GM23248 (cell line): ENCODE data around the gene LCN6. TPM values are rescaled to one million over a fixed set of nuclear protein-coding genes. Genes with fewer than 3 reads are reported as not detected.
A peak's percentile ranks its signal among the peaks of the same experiment; 100 is the strongest.

Source experiments
- DNase-seq: peaks from one replicate; pipeline ENCODE4 v3.0.0-alpha.2; 2015
- H2AFZ ChIP-seq: fragments of 200-600 bp; sonication (generic); 2 replicates; pipeline ENCODE4 v1.6.1; 2016; ENCODE audit warnings: antibody characterized with exemption
- H3F3A ChIP-seq: fragments of 200-600 bp; sonication (generic); 2 replicates; pipeline ENCODE4 v1.6.1; 2016; ENCODE audit warnings: mild to moderate bottlenecking, antibody characterized with exemption, mixed run types; ENCODE audit not compliant: insufficient read depth
- H3K27ac ChIP-seq: fragments of 200-600 bp; sonication (generic); 2 replicates; pipeline ENCODE4 v1.5.1; 2016; ENCODE audit warnings: mild to moderate bottlenecking
- H3K27me3 ChIP-seq: fragments of 200-600 bp; sonication (generic); replicated peaks from 2 replicates; pipeline ENCODE4 v1.6.1; 2016; ENCODE audit warnings: mild to moderate bottlenecking; ENCODE audit not compliant: insufficient read depth
- H3K36me3 ChIP-seq: fragments of 200-600 bp; sonication (generic); 2 replicates; pipeline ENCODE4 v1.6.1; 2016; ENCODE audit warnings: low read depth, mild to moderate bottlenecking
- H3K4me1 ChIP-seq: fragments of 200-600 bp; sonication (generic); 2 replicates; pipeline ENCODE4 v1.6.1; 2016; ENCODE audit warnings: mild to moderate bottlenecking; ENCODE audit not compliant: insufficient read depth
- H3K4me2 ChIP-seq: fragments of 200-600 bp; sonication (generic); one replicate; pipeline ENCODE4 v1.6.1; 2016; ENCODE audit warnings: mild to moderate bottlenecking; ENCODE audit not compliant: unreplicated experiment
- H3K4me3 ChIP-seq: fragments of 200-600 bp; sonication (generic); 2 replicates; pipeline ENCODE4 v1.5.1; 2016; ENCODE audit warnings: mild to moderate bottlenecking
- H3K79me2 ChIP-seq: fragments of 200-600 bp; sonication (generic); 2 replicates; pipeline ENCODE4 v1.6.1; 2016; ENCODE audit warnings: mild to moderate bottlenecking; ENCODE audit not compliant: insufficient read depth
- H3K9ac ChIP-seq: fragments of 200-600 bp; sonication (generic); 2 replicates; pipeline ENCODE4 v1.6.1; 2016; ENCODE audit warnings: mild to moderate bottlenecking
- H3K9me2 ChIP-seq: fragments of 200-600 bp; sonication (generic); 2 replicates; pipeline ENCODE4 v1.6.1; 2016; ENCODE audit warnings: mixed run types, mild to moderate bottlenecking, moderate library complexity; ENCODE audit not compliant: insufficient read depth
- H3K9me3 ChIP-seq: fragments of 200-600 bp; sonication (generic); one replicate; pipeline ENCODE4 v1.6.1; 2017; ENCODE audit warnings: low read depth
- H4K20me1 ChIP-seq: fragments of 200-600 bp; sonication (generic); 2 replicates; pipeline ENCODE4 v1.6.0; 2016; ENCODE audit not compliant: insufficient read depth
- EZH2 ChIP-seq: fragments of 200-600 bp; sonication (generic); IDR thresholded peaks from 2 replicates; pipeline ENCODE4 v1.6.1; 2018; ENCODE audit warnings: antibody characterized with exemption, mild to moderate bottlenecking; ENCODE audit not compliant: insufficient read depth, poor library complexity, severe bottlenecking
- EZH2phosphoT487 ChIP-seq: fragments of 200-600 bp; sonication (generic); IDR thresholded peaks from 2 replicates; pipeline ENCODE4 v1.6.1; 2018; ENCODE audit warnings: antibody characterized with exemption, moderate library complexity, mild to moderate bottlenecking, low read depth; ENCODE audit not compliant: insufficient read depth
- WGBS, 2 experiments: methylation state at CpG; one replicate each; pipeline ENCODE4 v1.1.6; 2015 to 2017; ENCODE audit warnings: low lambda C conversion rate in 2 of 2, low coverage in 1 of 2; ENCODE audit errors: missing lambda C conversion rate in 2 of 2; 5-methylcytosine and 5-hydroxymethylcytosine counted together
- in situ Hi-C: fragments of 300-500 bp; cut with MboI; formaldehyde crosslinking; loops from 2 replicates; pipeline ENCODE4 v1.15.0; 2020
- polyA plus RNA-seq: library from polyadenylated mRNA; unstranded; fragments of >200 nt; fragmentation: Nextera tagmentation; extraction: Ambion mirVana; gene quantifications from 2 replicates; pipeline ENCODE4 v1.2.1, GENCODE V29; 2016
- total RNA-seq: library from RNA; depleted of rRNA; stranded (reverse); fragments of >200 nt; shearing (Covaris generic); gene quantifications from 2 replicates; pipeline ENCODE4 v1.2.3, GENCODE V29; 2014

LCN6 gene
- total and polyA plus RNA-seq, 2 experiments from 2014 or later = not detected

DNA sequence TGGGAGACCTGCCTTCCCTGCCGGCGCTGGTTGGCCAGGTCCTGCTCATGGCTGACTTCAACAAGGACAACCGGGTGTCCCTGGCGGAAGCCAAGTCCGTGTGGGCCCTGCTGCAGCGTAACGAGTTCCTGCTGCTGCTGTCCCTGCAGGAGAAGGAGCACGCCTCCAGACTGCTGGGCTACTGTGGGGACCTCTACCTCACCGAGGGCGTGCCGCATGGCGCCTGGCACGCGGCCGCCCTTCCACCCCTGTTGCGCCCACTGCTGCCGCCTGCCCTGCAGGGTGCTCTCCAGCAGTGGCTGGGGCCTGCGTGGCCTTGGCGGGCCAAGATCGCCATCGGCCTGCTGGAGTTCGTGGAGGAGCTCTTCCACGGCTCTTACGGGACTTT is 25.4 kb downstream of the LCN6 start:
- Histone ChIP-seq H3K27me3 (no peaks in the 10 kb centered on the region), H2AFZ (no peak overlapping the region), H3K4me3 (no peak overlapping the region), H3F3A (peaks cover 37% of the 10 kb centered on the region), H3K9me3 (no peaks in the 10 kb centered on the region), H3K4me1 (peaks cover 23% of the 10 kb centered on the region), H3K4me2 (no peak overlapping the region), H3K36me3 (peaks cover 15% of the 10 kb centered on the region; the same call in 1 of the 2 replicates), H3K27ac (no peak overlapping the region), H3K9ac (no peak overlapping the region), H3K79me2 (peaks cover 27% of the 10 kb centered on the region), H3K9me2 (no peaks in the 10 kb centered on the region), H4K20me1 (peaks cover 17% of the 10 kb centered on the region; the same call in 1 of the 2 replicates)
- TF ChIP-seq EZH2phosphoT487 (no peak), EZH2 (no peak)
- DNase-seq = no peak
- in situ Hi-C loops = no loop called here
- WGBS, 2 experiments = 94% methylated on average over 17 to 24 of the region's 24 CpGs

DNA sequence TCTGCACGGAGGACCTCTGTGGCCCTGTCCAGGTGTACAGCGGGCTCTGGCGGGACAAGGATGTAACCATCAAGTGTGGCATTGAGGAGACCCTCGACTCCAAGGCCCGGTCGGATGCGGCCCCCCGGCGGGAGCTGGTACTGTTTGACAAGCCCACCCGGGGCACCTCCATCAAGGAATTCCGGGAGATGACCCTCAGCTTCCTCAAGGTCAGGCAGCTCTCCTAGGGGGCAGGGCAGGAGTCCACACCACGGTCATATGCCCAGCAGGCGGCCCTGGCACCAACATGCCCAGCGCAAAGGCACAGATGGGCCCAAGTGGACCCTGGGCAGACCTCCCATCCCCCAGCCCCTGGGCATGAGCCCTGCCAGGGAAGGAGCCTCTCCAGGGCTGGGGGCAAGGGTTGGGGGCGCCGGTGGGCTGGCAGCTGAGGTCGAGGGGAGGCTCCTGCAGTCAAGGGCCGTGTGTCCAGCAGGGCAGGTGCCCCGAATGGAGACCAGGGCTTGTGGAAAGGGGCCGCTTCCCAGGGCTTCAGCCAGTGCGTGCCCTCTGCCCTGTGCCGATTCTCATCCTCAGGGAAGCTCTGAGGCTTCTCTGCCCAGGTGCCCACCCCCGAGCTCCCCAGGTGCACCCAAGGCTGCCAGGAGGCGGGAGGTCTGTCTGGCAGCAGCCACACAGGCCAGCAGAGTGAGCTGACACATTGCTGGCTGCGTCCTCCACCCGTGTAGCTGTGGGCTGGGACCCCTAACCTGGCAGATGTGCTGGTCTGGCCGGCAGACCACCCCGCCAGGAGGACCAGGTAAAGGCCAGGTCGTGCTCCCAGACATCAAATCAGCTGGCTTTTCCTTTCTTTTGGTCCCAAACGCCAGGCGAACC is 26.0 kb downstream of the LCN6 start:
- no peak for DNase-seq
- H3K4me1 ChIP-seq = peaks cover 23% of the 10 kb centered on the region

DNA sequence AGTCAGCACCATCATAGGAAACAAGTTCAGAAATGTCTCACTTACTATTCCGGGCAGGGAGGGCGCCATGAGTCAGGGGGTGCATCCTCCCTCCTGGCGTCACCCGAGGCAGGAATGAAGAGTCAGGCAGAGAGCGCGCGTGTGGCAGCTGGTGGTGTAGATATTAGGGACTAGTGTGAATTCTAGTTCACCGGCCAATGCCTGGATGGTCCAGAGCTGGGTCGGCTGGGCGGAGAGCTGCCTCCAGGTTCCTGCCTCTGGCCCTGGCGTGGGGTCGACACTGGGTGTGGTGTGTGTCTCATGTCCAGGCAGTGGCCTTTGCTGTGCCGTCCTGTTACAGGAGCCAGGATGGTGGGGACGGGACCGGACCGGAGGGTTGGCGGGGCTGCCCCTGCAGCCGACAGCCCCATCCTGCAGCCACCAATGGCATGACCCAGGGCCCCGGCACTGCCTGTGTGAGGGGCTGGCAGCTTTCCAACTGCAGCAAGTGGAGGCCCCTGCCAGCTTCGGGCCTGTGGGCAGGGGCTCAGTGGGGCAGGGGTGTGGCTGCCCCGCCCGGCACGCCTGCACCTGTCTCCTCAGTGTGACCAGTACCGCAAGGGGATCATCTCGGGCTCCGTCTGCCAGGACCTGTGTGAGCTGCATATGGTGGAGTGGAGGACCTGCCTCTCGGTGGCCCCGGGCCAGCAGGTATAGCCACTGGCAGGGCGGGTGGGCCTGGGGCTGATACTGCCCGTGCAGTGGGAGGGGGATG is 26.8 kb downstream of the LCN6 start:
- H3F3A ChIP-seq = peaks cover 32% of the 10 kb centered on the region
- peaks cover 13% of the 10 kb centered on the region for H3K79me2 ChIP-seq
- 44 to 49% methylated on average over 28 to 30 of the region's 30 CpGs for WGBS, 2 experiments
- H3K9me2 ChIP-seq = no peaks in the 10 kb centered on the region
- H3K36me3 ChIP-seq = peaks cover 15% of the 10 kb centered on the region; the same call in 1 of the 2 replicates
- H3K4me1 ChIP-seq = peaks cover 18% of the 10 kb centered on the region
- no peak overlapping the region for H3K4me2 ChIP-seq
- peak; percentile 95 for DNase-seq
- H2AFZ ChIP-seq = no peak overlapping the region
- no peak overlapping the region for H3K4me3 ChIP-seq
- H4K20me1 ChIP-seq = peaks cover 17% of the 10 kb centered on the region; the same call in 1 of the 2 replicates
- H3K27me3 ChIP-seq = no peaks in the 10 kb centered on the region
- H3K9ac ChIP-seq = no peak overlapping the region
- H3K27ac ChIP-seq = peak overlapping the region; percentile 26; the same call in 1 of the 2 replicates
- in situ Hi-C loops = no loop called here
- no peaks in the 10 kb centered on the region for H3K9me3 ChIP-seq
- TF ChIP-seq EZH2 (no peak), EZH2phosphoT487 (no peak)

More for the DNA sequence above, 26.0 kb downstream of the LCN6 start:
- H3K4me3 ChIP-seq = no peak overlapping the region
- no peaks in the 10 kb centered on the region for H3K27me3 ChIP-seq
- no peak overlapping the region for H3K27ac ChIP-seq
- peaks cover 15% of the 10 kb centered on the region; the same call in 1 of the 2 replicates for H3K36me3 ChIP-seq
- no peak overlapping the region for H3K9ac ChIP-seq
- H2AFZ ChIP-seq = no peak overlapping the region
- TF ChIP-seq EZH2 = no peak
- H3K9me3 ChIP-seq = no peaks in the 10 kb centered on the region
- peaks cover 22% of the 10 kb centered on the region for H3K79me2 ChIP-seq
- WGBS, 2 experiments = 78 to 85% methylated on average over 25 to 30 of the region's 31 CpGs
- in situ Hi-C loops = no loop called here
- H4K20me1 ChIP-seq = peaks cover 17% of the 10 kb centered on the region; the same call in 1 of the 2 replicates
- H3K4me2 ChIP-seq = no peak overlapping the region
- no peaks in the 10 kb centered on the region for H3K9me2 ChIP-seq
- H3F3A ChIP-seq = peaks cover 37% of the 10 kb centered on the region

DNA sequence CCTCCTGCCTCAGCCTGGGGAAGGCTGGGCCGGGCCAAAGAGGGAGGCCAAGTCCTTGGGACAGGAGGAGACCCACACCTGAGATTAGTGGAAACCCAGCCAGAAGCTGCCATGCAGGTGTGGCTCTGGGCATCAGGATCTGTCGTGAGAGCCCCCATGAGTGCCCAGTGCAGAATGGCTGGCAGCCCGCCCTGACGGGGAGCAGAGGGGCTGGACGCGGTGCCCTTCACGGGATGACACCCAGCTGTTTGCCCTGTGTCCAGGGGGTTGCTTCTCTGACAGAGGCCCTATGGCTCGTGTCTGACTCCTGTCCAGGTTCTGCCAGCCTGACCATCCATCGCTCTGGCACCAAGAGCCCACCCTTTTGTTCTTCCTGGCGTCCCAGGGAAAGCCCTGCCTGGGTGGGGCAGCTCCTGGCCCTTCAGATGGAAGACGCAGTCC is 27.4 kb downstream of the LCN6 start:
- peaks cover 12% of the 10 kb centered on the region for H3K4me1 ChIP-seq
- TF ChIP-seq EZH2 = no peak
- TF ChIP-seq EZH2phosphoT487 = no peak

More for the DNA sequence above, 27.4 kb downstream of the LCN6 start:
- in situ Hi-C loops = no loop called here
- 59 to 64% methylated on average over 11 of the region's 11 CpGs for WGBS, 2 experiments
- no peak for DNase-seq
- H3K79me2 ChIP-seq = peaks cover 7% of the 10 kb centered on the region
- peaks cover 14% of the 10 kb centered on the region; the same call in 1 of the 2 replicates for H4K20me1 ChIP-seq
- H3K9me3 ChIP-seq = no peaks in the 10 kb centered on the region
- H3K27me3 ChIP-seq = no peaks in the 10 kb centered on the region
- H3K27ac ChIP-seq = no peak overlapping the region; the same call in 1 of the 2 replicates
- no peak overlapping the region for H3K9ac ChIP-seq
- peaks cover 13% of the 10 kb centered on the region; the same call in 1 of the 2 replicates for H3K36me3 ChIP-seq
- H3K9me2 ChIP-seq = no peaks in the 10 kb centered on the region
- no peak overlapping the region for H2AFZ ChIP-seq
- no peak overlapping the region for H3K4me2 ChIP-seq
- H3K4me3 ChIP-seq = no peak overlapping the region
- peaks cover 26% of the 10 kb centered on the region for H3F3A ChIP-seq
